Neural cell (in vitro differentiated cells): ENCODE data around the gene PNRC2. TPM values are rescaled to one million over a fixed set of nuclear protein-coding genes. Genes with fewer than 3 reads are reported as not detected.
"Not testable (repeated sequence)": the region's sequence is repeated elsewhere in the genome, so short reads cannot be mapped to it uniquely, and the experiment has no call there.

ENCODE experiments used
- H2AFZ ChIP-seq: fragments of 200-600, 300-800 bp; sonication (generic), shearing (Covaris generic); 2 replicates; pipeline ENCODE4 v1.6.0; 2014; ENCODE audit warnings: low read depth, mild to moderate bottlenecking, antibody characterized with exemption, low read length, moderate library complexity
- H3F3A ChIP-seq: fragments of 200-600 bp; shearing (Covaris generic); 2 replicates; pipeline ENCODE4 v1.6.1; 2016; ENCODE audit warnings: mild to moderate bottlenecking, moderate library complexity, mixed read lengths, antibody characterized with exemption, low read length; ENCODE audit not compliant: insufficient read depth, poor library complexity, severe bottlenecking
- H3K27ac ChIP-seq: fragments of 200-600, 300-800 bp; sonication (generic), shearing (Covaris generic); 2 replicates; pipeline ENCODE4 v1.5.1; 2014; ENCODE audit warnings: mild to moderate bottlenecking, low read length, moderate library complexity
- H3K27me3 ChIP-seq: fragments of 300-800, 200-600 bp; sonication (generic), shearing (Covaris generic); 2 replicates; pipeline ENCODE4 v1.6.0; 2014; ENCODE audit warnings: mild to moderate bottlenecking, low read depth, low read length, moderate library complexity; ENCODE audit not compliant: insufficient read depth
- H3K36me3 ChIP-seq: fragments of 300-800, 200-600 bp; sonication (generic), shearing (Covaris generic); 2 replicates; pipeline ENCODE4 v1.5.1; 2014; ENCODE audit warnings: mild to moderate bottlenecking, antibody characterized with exemption, low read length, moderate library complexity; ENCODE audit not compliant: insufficient read depth
- H3K4me2 ChIP-seq: fragments of 300-800, 200-600 bp; sonication (generic), shearing (Covaris generic); 2 replicates; pipeline ENCODE4 v1.6.0; 2014; ENCODE audit warnings: mild to moderate bottlenecking, low read length
- H3K4me3 ChIP-seq: fragments of 300-800, 200-600 bp; sonication (generic), shearing (Covaris generic); 2 replicates; pipeline ENCODE4 v1.5.1; 2014; ENCODE audit warnings: mild to moderate bottlenecking, low read length, moderate library complexity
- H3K79me2 ChIP-seq: fragments of 200-600 bp; shearing (Covaris generic); replicated peaks from 2 replicates; pipeline ENCODE4 v1.6.0; 2014; ENCODE audit warnings: mild to moderate bottlenecking, low read length, moderate library complexity; ENCODE audit not compliant: insufficient read depth
- H3K9ac ChIP-seq: fragments of 300-800, 200-600 bp; sonication (generic), shearing (Covaris generic); 2 replicates; pipeline ENCODE4 v1.6.1; 2016; ENCODE audit warnings: mild to moderate bottlenecking, low read length, mixed read lengths
- H3K9me2 ChIP-seq: fragments of 200-600 bp; shearing (Covaris generic); 2 replicates; pipeline ENCODE4 v1.6.1; 2016; ENCODE audit warnings: mild to moderate bottlenecking, low read length, mixed read lengths; ENCODE audit not compliant: insufficient read depth
- H3K9me3 ChIP-seq: fragments of 200-600, 300-800 bp; sonication (generic), shearing (Covaris generic); 2 replicates; pipeline ENCODE4 v1.6.1; 2016; ENCODE audit warnings: mild to moderate bottlenecking, mixed run types, low read length, moderate library complexity, mixed read lengths
- H4K20me1 ChIP-seq: fragments of 200-600 bp; shearing (Covaris generic); 2 replicates; pipeline ENCODE4 v1.6.1; 2016; ENCODE audit warnings: mild to moderate bottlenecking, mixed run types; ENCODE audit not compliant: insufficient read depth
- CTCF ChIP-seq: fragments of 450-650 bp; IDR thresholded peaks from 2 replicates; pipeline ENCODE4 v1.5.1; 2014; ENCODE audit warnings: antibody characterized with exemption, mild to moderate bottlenecking, moderate library complexity; ENCODE audit not compliant: poor library complexity, severe bottlenecking
- EP300 ChIP-seq: fragments of 450-650 bp; conservative IDR thresholded peaks from 2 replicates; pipeline ENCODE4 v1.6.1; 2014; ENCODE audit warnings: antibody characterized with exemption, mild to moderate bottlenecking, moderate library complexity; ENCODE audit not compliant: poor library complexity, severe bottlenecking
- EZH2 ChIP-seq: fragments of 200-600, 300-800 bp; shearing (Covaris generic), sonication (generic); IDR thresholded peaks from 2 replicates; pipeline ENCODE4 v1.6.1; 2014; ENCODE audit warnings: antibody characterized with exemption, low read length, borderline replicate concordance, mild to moderate bottlenecking; ENCODE audit not compliant: insufficient read depth, poor library complexity, severe bottlenecking
- MXI1 ChIP-seq: fragments of 450-650 bp; conservative IDR thresholded peaks from 2 replicates; pipeline ENCODE4 v1.6.1; 2014; ENCODE audit warnings: antibody characterized with exemption, mild to moderate bottlenecking; ENCODE audit not compliant: poor library complexity, severe bottlenecking
- POLR2AphosphoS5 ChIP-seq: IDR thresholded peaks from 2 replicates; pipeline ENCODE4 v1.6.1; 2012
- RAD21 ChIP-seq: fragments of 450-650 bp; conservative IDR thresholded peaks from 2 replicates; pipeline ENCODE4 v1.6.1; 2014; ENCODE audit warnings: antibody characterized with exemption, mild to moderate bottlenecking, moderate library complexity
- REST ChIP-seq: IDR thresholded peaks from 2 replicates; pipeline ENCODE4 v1.6.1; 2012; ENCODE audit warnings: borderline replicate concordance
- SMC3 ChIP-seq: fragments of 450-650 bp; conservative IDR thresholded peaks from 2 replicates; pipeline ENCODE4 v1.6.1; 2014; ENCODE audit warnings: antibody characterized with exemption, mild to moderate bottlenecking, moderate library complexity; ENCODE audit not compliant: poor library complexity
- TAF1 ChIP-seq: IDR thresholded peaks from 2 replicates; pipeline ENCODE4 v1.6.1; 2012; ENCODE audit warnings: low read depth
- polyA plus RNA-seq: library from polyadenylated mRNA; depleted of rRNA; stranded (reverse); fragments of >200 nt; gene quantifications from 2 replicates; pipeline ENCODE4 v1.2.3, GENCODE V29; 2014

PNRC2 gene
- polyA plus RNA-seq, 1 donor from 2014 or later = 97.1 TPM

GRCh38 chr1:24007079-24007478 is 47.5 kb downstream of the PNRC2 start:
- Histone ChIP-seq H3K9me2 (no peaks in the 10 kb centered on the region), H3K9ac (no peak overlapping the region), H3K27ac (no peak overlapping the region), H3K4me3 (no peak overlapping the region), H3K4me2 (no peak overlapping the region), H3K79me2 (no peaks in the 10 kb centered on the region), H3K27me3 (no peaks in the 10 kb centered on the region), H3K9me3 (no peaks in the 10 kb centered on the region), H3K36me3 (no peaks in the 10 kb centered on the region), H3F3A (no peaks in the 10 kb centered on the region), H4K20me1 (no peaks in the 10 kb centered on the region), H2AFZ (no peak overlapping the region)
- TF ChIP-seq SMC3 (no peak), POLR2AphosphoS5 (no peak), EP300 (no peak), EZH2 (no peak), RAD21 (no peak), CTCF (no peak), MXI1 (no peak), TAF1 (no peak), REST (no peak)

GRCh38 chr1:24008574-24009184 is 49.1 kb downstream of the PNRC2 start:
- H3K36me3 ChIP-seq, H2AFZ ChIP-seq, H3K27ac ChIP-seq, H3K79me2 ChIP-seq, H3K9ac ChIP-seq, H3K9me2 ChIP-seq, H3F3A ChIP-seq, H3K4me2 ChIP-seq, H3K4me3 ChIP-seq, H3K27me3 ChIP-seq, H4K20me1 ChIP-seq, H3K9me3 ChIP-seq: not testable (repeated sequence)

- no peaks in the 10 kb centered on the region for H3K36me3 ChIP-seq
- no peaks in the 10 kb centered on the region for H4K20me1 ChIP-seq
- no peak overlapping the region for H2AFZ ChIP-seq
- H3K27ac ChIP-seq = no peak overlapping the region
- no peak overlapping the region for H3K4me3 ChIP-seq
- H3K9ac ChIP-seq = no peak overlapping the region
- TF ChIP-seq CTCF = no peak
- TF ChIP-seq RAD21 = no peak
- no peak for TF ChIP-seq REST
- TF ChIP-seq POLR2AphosphoS5 = no peak
- no peak for TF ChIP-seq TAF1
- no peak for TF ChIP-seq SMC3
- no peak for TF ChIP-seq MXI1
- TF ChIP-seq EZH2 = no peak
- TF ChIP-seq EP300 = no peak
- H3K9me3 ChIP-seq = no peaks in the 10 kb centered on the region
- no peaks in the 10 kb centered on the region for H3K79me2 ChIP-seq
- H3K9me2 ChIP-seq = no peaks in the 10 kb centered on the region
- no peaks in the 10 kb centered on the region for H3F3A ChIP-seq
- no peak overlapping the region for H3K4me2 ChIP-seq
- H3K27me3 ChIP-seq = no peaks in the 10 kb centered on the region
Measured at GRCh38 chr1:24009406-24009805, 49.8 kb downstream of the PNRC2 start.
